Activated CD8-positive, alpha-beta memory T cell treated with anti-CD3 and anti-CD28 coated beads for 48 hours (primary cell): ENCODE data around the gene SAYSD1.

Source experiments
- DNase-seq, 3 experiments: peaks; one replicate each; pipeline ENCODE4 v3.0.0-alpha.2; 2020; ENCODE audit warnings: low read depth in 2 of 3, low spot score in 2 of 3

SAYSD1 gene

DNA sequence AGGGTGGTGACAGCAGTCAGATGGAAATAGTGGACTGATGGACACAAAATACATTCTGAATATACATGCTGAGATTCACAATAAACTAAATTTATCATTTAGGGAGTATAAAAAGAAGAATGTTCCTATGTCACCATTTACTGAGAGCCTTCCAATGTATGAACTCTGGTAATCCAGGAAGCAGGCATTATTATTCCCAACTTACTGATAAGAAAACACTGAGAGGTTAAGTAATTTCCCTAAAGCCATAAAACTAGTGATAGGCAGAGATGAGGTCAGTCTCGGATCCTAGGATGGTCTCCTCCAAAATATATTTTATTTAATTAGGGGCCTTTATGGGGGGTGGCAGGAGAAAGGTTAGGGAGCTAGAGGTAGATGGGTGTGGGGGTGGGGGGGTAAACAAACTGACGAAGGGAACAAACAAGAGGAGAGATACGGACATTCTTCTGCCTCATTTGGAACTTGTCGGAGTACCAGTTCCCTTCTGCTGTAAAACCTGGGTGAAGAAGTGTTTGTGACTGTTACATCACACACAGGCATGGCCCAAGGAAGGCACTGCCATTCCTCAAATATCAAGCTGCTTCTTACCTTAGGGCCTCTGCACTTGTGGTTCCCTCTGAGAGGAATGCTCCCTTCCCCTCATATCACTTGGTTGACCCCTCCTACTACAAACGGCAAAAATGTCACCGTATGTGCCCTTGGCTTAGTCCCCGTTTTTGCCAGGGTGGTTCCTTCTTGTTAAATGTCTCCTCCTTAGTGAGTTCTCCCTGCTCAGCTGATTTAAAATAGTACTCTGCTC is 6.7 kb downstream of the SAYSD1 start:
- DNase-seq, result no peak

DNA sequence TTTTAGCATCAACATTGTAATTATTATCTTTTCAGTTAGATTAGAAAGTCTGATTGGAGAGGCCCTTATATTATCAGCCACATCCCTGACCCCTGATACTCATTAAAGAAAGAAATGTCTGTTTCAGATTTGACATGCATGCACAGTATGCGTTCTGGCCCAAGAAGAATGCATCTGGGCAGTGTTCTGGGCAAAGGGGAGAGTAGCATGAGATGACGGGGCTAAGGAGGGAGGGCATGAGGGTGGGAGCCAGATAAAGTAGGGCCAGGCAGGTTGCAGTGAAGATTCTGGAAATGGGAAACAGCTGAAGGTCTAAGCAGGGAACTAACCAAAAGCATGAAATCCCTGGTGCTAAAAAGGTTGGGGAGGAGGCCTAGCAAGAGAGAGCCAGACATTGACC is 7.3 kb downstream of the SAYSD1 start:
- DNase-seq, result no peak

- no peak for DNase-seq
Measured at GRCh38 chr6:39107034-39107433, 8.0 kb downstream of the SAYSD1 start.

GRCh38 chr6:39104528-39104927 is 10.5 kb downstream of the SAYSD1 start:
- DNase-seq, result no peak

DNA sequence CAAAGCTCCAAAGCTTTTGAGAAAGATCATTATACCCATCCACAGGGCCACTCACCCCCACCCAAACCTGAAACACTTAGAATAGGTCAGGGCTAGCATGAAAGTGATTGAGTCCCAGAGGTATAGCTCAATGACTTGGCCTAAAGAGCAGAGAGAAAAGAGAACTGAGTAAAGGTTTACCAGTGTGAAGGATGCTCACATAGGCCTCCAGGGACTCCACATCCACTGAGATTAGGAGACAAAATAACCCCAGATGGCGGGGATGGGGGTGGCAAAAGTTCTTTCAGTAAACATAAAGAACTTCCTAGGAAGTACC is 12.2 kb downstream of the SAYSD1 start:
- DNase-seq, result no peak

DNA sequence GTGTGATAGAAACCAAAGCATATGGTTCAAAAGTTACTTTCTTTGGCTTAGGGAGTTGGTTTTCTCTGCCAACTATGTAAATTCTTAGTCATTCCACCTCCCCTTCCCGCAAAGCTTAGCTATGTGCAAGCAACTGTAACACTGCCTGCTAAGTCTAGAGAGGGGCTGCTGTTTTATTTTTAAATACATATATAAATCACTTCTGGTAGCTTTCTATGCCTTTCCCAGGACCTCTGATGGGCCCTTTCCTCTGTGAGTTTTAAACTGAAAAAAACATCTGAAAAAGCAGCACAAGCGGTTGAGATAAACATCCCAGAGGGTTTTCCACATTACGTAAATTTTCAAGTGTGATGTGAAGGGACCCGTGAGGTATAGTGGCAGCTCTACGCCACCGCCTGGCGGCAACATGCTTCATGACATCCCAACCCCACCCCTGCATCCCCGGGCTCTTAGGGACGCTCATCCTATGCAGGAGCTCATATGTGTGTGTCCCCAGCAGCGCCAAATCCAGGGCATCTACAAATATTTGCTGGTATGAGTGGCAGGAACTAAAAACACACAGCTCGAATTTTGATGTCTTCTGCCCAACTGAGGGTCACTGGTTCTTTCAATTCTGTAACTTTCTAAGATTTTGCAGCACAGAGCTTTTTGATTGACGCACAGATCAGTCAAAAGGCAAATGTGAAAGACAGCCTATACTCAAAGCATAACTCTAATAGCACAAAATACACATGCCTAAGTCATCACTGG is 12.7 kb downstream of the SAYSD1 start:
- no peak for DNase-seq

DNA sequence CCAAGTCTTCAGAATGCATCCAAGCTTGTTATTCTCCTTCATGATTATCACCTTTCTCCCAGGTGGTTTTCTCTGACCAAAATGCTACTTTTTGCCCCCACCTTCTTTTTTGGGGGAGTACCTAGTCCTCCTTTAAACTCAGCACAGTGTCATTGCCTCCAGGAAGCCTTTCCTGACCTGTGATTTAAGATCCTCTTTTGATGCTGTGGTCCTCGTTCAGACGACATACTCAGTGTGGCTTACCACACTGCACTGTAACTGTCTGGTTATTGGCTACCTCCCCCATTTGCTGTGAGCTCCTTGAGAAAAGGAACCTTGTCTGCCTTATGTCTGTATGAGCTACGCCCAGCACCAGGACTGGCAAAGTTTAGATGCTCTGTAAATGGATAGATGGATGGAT is 14.6 kb downstream of the SAYSD1 start:
- DNase-seq, result no peak

DNA sequence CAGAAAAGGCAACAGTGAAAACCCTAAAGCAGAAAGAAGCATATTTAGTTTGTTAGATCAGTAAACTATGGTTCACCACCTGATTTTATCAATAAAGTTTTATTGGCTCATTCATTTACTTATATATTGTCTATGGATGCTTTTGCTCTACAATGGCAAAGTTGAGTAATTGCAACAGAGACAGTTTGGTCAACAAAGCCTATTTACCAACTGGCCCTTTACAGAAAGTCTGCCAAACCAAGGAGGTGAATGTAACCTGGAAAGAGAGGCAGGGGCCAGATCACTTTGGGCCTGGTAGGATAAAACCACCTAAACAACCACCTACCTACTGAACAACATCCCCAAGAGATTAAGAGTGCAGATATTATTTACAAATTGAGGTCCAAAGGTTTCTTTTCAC is 19.4 kb downstream of the SAYSD1 start:
- no peak for DNase-seq

DNA sequence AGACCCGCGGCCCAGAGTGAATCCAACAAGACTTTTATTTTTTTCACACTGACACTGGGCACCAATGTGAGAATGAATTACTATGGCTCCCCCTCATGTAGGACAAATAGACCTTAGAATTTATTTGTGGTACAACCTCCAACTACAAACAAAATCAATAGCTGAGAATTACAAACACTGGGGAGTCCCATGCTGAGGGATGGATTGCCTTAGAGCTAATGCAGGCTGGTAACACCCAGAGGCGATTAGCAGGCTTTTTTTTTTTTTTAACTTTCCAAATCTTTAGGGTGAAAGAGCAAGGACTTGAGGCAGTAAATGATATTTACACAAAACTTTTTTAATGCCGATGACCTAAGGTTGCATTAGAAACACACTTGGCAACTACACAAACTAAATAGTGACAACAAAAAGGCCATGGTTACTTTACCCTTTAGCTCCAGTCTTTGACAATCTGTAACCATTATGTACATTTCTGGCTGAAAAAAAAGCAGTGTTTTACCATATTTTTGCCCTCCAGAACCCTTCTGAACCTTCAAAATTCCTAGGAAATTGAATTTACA is 21.8 kb downstream of the SAYSD1 start:
- no peak for DNase-seq

DNA sequence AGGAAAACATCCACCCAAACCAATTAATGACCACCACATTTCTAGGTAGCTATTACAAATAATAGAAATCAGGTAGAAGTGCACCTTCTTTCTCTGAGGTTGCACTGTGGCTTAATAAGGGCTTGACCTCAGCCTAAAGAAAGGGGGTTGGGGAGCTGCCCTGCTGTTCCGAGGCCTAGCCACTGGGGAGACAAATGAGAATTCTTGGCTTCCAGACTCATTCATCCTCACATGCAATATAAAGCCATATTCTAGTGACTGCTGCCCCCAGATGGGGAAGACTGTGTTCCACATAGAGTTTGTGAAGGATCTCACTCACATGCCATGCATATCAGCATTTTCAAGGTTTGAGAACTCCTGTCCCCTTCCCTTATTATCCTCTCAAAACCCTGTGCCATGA is 22.9 kb downstream of the SAYSD1 start:
- no peak for DNase-seq

- no peak for DNase-seq
Measured at GRCh38 chr6:39091220-39091619, 23.8 kb downstream of the SAYSD1 start.

GRCh38 chr6:39090036-39090435 is 24.9 kb downstream of the SAYSD1 start:
- no peak for DNase-seq

- no peak for DNase-seq
Measured at GRCh38 chr6:39088331-39088730, 26.7 kb downstream of the SAYSD1 start.

GRCh38 chr6:39087197-39087596 is 27.8 kb downstream of the SAYSD1 start:
- DNase-seq, result no peak

DNA sequence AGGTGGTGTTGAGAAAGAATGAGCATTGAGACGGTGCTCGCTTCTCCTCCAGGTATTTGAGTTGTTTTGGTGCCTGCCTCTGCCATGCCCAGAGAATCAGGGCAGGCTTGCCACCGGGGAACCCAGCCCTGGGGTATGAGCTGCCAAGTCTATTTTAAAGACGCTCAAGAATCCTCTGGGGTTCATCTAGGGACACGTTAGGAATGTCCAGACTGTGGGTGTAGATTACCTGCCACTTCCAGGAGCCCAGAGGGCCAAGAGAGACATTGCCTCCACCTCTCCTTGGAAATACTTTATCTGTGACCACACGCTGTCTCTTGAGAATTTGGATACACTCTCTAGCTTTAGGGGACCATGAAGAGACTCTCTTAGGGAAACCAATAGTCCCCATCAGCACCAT is 28.3 kb downstream of the SAYSD1 start:
- DNase-seq, result no peak

GRCh38 chr6:39086294-39086693 is 28.7 kb downstream of the SAYSD1 start:
- peak in 1 of 3 experiments; percentile 18 for DNase-seq

GRCh38 chr6:39085129-39085797 is 29.7 kb downstream of the SAYSD1 start:
- no peak for DNase-seq

DNA sequence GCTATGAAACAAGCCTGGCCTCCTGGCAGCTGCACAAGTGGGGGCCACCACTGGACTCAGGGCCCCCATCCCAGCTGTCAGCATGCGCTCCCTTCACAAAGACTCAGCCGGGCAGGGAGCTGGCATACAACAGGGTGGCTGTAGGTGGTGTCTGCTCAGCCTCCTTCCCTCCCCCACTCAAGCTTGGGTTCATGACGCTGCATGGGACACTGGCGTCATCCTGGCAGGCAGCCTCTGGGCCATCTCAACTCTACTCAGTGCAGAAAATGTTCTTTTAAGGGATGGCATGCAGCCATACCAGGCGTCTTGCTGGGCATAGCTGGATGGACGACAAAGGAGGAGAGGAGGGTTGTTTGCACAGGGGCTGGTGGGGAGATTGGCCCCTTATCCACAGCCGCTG is 30.5 kb downstream of the SAYSD1 start:
- DNase-seq, result no peak

DNA sequence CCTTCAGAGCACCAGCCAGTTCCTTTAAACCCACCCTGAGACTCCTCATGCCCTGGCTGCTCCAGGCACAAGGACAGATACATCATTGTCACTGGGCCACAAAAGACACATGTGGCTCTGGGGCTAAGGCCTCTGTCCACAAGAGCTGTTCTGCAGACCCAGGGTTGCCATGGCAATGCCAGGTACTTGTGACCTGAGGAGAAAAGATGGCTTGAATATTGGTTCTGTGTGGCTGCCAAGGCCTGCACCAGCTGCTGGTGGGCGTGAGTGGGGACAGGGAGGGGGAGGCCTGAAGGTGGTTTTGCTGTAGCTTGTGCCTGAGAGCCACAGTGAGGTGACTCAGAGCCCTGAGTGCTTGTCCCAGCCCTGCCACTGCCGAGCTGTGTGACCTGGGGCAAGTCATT is 31.8 kb downstream of the SAYSD1 start:
- no peak for DNase-seq

DNA sequence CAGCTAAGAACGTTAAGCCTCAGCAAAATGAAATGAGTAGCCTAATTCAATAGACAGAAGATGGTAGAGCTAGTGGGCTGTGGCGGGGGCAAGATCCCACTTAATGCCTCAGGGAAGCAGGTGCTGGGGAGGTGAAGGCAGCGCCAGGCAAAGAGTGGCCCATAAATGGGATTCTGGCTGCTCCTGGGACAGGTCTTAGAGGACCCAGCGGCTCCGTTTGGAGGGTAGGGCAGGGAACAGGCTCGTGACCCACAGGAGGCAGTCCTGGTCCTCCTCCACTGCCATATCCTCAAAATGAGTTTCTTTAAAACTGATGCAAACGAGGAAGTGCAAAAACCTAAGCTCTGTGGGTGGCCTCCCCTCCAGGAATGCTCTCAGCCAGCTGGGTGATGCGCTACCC is 32.7 kb downstream of the SAYSD1 start:
- DNase-seq, result no peak

DNA sequence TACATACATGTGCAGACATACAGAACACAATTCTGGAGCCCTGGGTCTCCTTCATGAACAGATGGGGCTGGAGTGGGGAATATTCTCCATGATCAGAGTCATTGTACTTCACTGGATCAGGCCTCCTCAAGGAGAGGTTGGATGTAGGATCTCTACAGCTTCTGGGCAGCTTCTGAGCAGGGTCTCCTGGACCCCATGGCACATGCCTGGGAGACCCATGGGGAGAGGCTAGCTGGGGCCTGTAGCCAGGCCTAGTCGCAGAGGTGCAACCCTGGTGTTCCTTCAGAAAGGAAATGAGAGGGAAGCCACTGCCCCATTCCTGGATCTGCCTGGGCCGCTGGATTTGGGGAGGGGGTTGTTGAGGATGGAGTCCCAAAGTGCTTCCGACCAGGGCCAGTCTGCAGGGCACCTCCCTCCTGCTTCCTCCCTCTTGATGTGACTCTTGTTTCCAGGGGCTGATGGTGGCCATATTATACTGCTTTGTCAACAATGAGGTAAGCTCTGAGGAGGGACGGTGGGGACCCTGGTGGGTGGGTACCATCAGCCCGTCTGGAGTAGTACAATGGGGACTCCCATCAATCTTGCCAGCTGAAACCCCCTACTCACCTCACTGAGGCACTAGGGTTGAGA is 34.6 kb downstream of the SAYSD1 start:
- no peak for DNase-seq
